ENCODE results near the gene TECTB.

TECTB gene

GRCh38 chr10:112336556-112337201 is 53.5 kb downstream of the TECTB start:
- DNase-seq: no peak
- Mint-ChIP-seq H3K4me1 (ENCODE audit: low read depth) (peaks cover 3% of the 10 kb centered on the region), H3K27ac (no peak overlapping the region), H3K36me3 (ENCODE audit: low read depth) (no peaks in the 10 kb centered on the region), H3K27me3 (peaks cover 2% of the 10 kb centered on the region), H3K4me3 (no peak overlapping the region), H3K9me3 (no peaks in the 10 kb centered on the region)

- no peaks in the 10 kb centered on the region for H3K36me3 Mint-ChIP-seq (ENCODE audit: low read depth)
- H3K27me3 Mint-ChIP-seq: peaks cover 2% of the 10 kb centered on the region
- no peak for DNase-seq
- peaks cover 3% of the 10 kb centered on the region for H3K4me1 Mint-ChIP-seq (ENCODE audit: low read depth)
- no peaks in the 10 kb centered on the region for H3K9me3 Mint-ChIP-seq
- no peak overlapping the region for H3K27ac Mint-ChIP-seq
- H3K4me3 Mint-ChIP-seq: no peak overlapping the region
Measured at GRCh38 chr10:112338957-112339356, 55.8 kb downstream of the TECTB start.

- H3K36me3 Mint-ChIP-seq (ENCODE audit: low read depth): no peaks in the 10 kb centered on the region
- no peak for DNase-seq
- no peak overlapping the region for H3K27ac Mint-ChIP-seq
- peaks cover 3% of the 10 kb centered on the region for H3K4me1 Mint-ChIP-seq (ENCODE audit: low read depth)
- H3K9me3 Mint-ChIP-seq: no peaks in the 10 kb centered on the region
- no peak overlapping the region for H3K4me3 Mint-ChIP-seq
- peaks cover 2% of the 10 kb centered on the region for H3K27me3 Mint-ChIP-seq
Measured at GRCh38 chr10:112340601-112341000, 57.4 kb downstream of the TECTB start.

- DNase-seq: no peak
- H3K9me3 Mint-ChIP-seq: no peaks in the 10 kb centered on the region
- no peak overlapping the region for H3K4me3 Mint-ChIP-seq
- no peaks in the 10 kb centered on the region for H3K36me3 Mint-ChIP-seq (ENCODE audit: low read depth)
- no peak overlapping the region for H3K27ac Mint-ChIP-seq
- H3K27me3 Mint-ChIP-seq: no peaks in the 10 kb centered on the region
- no peaks in the 10 kb centered on the region for H3K4me1 Mint-ChIP-seq (ENCODE audit: low read depth)
Measured at GRCh38 chr10:112343056-112343806, 60.0 kb downstream of the TECTB start.

GRCh38 chr10:112344261-112344660 is 61.1 kb downstream of the TECTB start:
- no peaks in the 10 kb centered on the region for H3K36me3 Mint-ChIP-seq (ENCODE audit: low read depth)
- no peak for DNase-seq
- H3K27ac Mint-ChIP-seq: no peak overlapping the region
- no peaks in the 10 kb centered on the region for H3K9me3 Mint-ChIP-seq
- no peak overlapping the region for H3K4me3 Mint-ChIP-seq
- no peaks in the 10 kb centered on the region for H3K27me3 Mint-ChIP-seq
- H3K4me1 Mint-ChIP-seq (ENCODE audit: low read depth): no peaks in the 10 kb centered on the region

GRCh38 chr10:112345202-112345601 is 62.0 kb downstream of the TECTB start:
- no peak overlapping the region for H3K27ac Mint-ChIP-seq
- no peak overlapping the region for H3K4me3 Mint-ChIP-seq
- H3K36me3 Mint-ChIP-seq (ENCODE audit: low read depth): no peaks in the 10 kb centered on the region
- H3K4me1 Mint-ChIP-seq (ENCODE audit: low read depth): no peaks in the 10 kb centered on the region
- H3K9me3 Mint-ChIP-seq: no peaks in the 10 kb centered on the region
- H3K27me3 Mint-ChIP-seq: no peaks in the 10 kb centered on the region
- DNase-seq: no peak

- Mint-ChIP-seq H3K9me3 (no peaks in the 10 kb centered on the region), H3K36me3 (ENCODE audit: low read depth) (no peaks in the 10 kb centered on the region), H3K4me1 (ENCODE audit: low read depth) (no peaks in the 10 kb centered on the region), H3K4me3 (no peak overlapping the region), H3K27ac (no peak overlapping the region), H3K27me3 (no peaks in the 10 kb centered on the region)
- no peak for DNase-seq
Measured at GRCh38 chr10:112345743-112346142, 62.5 kb downstream of the TECTB start.

GRCh38 chr10:112346774-112347173 is 63.6 kb downstream of the TECTB start:
- Mint-ChIP-seq H3K4me3 (no peak overlapping the region), H3K9me3 (no peaks in the 10 kb centered on the region), H3K4me1 (ENCODE audit: low read depth) (no peaks in the 10 kb centered on the region), H3K36me3 (ENCODE audit: low read depth) (no peaks in the 10 kb centered on the region), H3K27me3 (no peaks in the 10 kb centered on the region), H3K27ac (no peak overlapping the region)
- DNase-seq: no peak

GRCh38 chr10:112347709-112348671 is 64.8 kb downstream of the TECTB start:
- Mint-ChIP-seq H3K27me3 (no peaks in the 10 kb centered on the region), H3K9me3 (no peaks in the 10 kb centered on the region), H3K4me3 (no peak overlapping the region), H3K4me1 (ENCODE audit: low read depth) (no peaks in the 10 kb centered on the region), H3K36me3 (ENCODE audit: low read depth) (no peaks in the 10 kb centered on the region), H3K27ac (no peak overlapping the region)
- no peak for DNase-seq

- no peak overlapping the region for H3K4me3 Mint-ChIP-seq
- H3K27me3 Mint-ChIP-seq: no peaks in the 10 kb centered on the region
- no peak overlapping the region for H3K27ac Mint-ChIP-seq
- H3K4me1 Mint-ChIP-seq (ENCODE audit: low read depth): no peaks in the 10 kb centered on the region
- H3K9me3 Mint-ChIP-seq: no peaks in the 10 kb centered on the region
- H3K36me3 Mint-ChIP-seq (ENCODE audit: low read depth): no peaks in the 10 kb centered on the region
- no peak for DNase-seq
Measured at GRCh38 chr10:112348759-112349158, 65.6 kb downstream of the TECTB start.

GRCh38 chr10:112349521-112350085 is 66.4 kb downstream of the TECTB start:
- Mint-ChIP-seq H3K4me3 (no peak overlapping the region), H3K9me3 (no peaks in the 10 kb centered on the region), H3K27me3 (no peaks in the 10 kb centered on the region), H3K36me3 (ENCODE audit: low read depth) (no peaks in the 10 kb centered on the region), H3K27ac (no peak overlapping the region), H3K4me1 (ENCODE audit: low read depth) (no peaks in the 10 kb centered on the region)
- no peak for DNase-seq

GRCh38 chr10:112351146-112351545 is 67.9 kb downstream of the TECTB start:
- Mint-ChIP-seq H3K4me1 (ENCODE audit: low read depth) (no peaks in the 10 kb centered on the region), H3K27me3 (no peaks in the 10 kb centered on the region), H3K36me3 (ENCODE audit: low read depth) (no peaks in the 10 kb centered on the region), H3K9me3 (no peaks in the 10 kb centered on the region), H3K27ac (no peak overlapping the region), H3K4me3 (no peak overlapping the region)
- no peak for DNase-seq

GRCh38 chr10:112352044-112352443 is 68.8 kb downstream of the TECTB start:
- Mint-ChIP-seq H3K27me3 (no peaks in the 10 kb centered on the region), H3K4me1 (ENCODE audit: low read depth) (no peaks in the 10 kb centered on the region), H3K4me3 (no peak overlapping the region), H3K9me3 (no peaks in the 10 kb centered on the region), H3K27ac (no peak overlapping the region), H3K36me3 (ENCODE audit: low read depth) (no peaks in the 10 kb centered on the region)
- DNase-seq: no peak

GRCh38 chr10:112353046-112353445 is 69.8 kb downstream of the TECTB start:
- H3K27ac Mint-ChIP-seq: no peak overlapping the region
- no peaks in the 10 kb centered on the region for H3K36me3 Mint-ChIP-seq (ENCODE audit: low read depth)
- H3K9me3 Mint-ChIP-seq: no peaks in the 10 kb centered on the region
- DNase-seq: no peak
- no peaks in the 10 kb centered on the region for H3K4me1 Mint-ChIP-seq (ENCODE audit: low read depth)
- no peak overlapping the region for H3K4me3 Mint-ChIP-seq
- H3K27me3 Mint-ChIP-seq: no peaks in the 10 kb centered on the region
